SK-N-MC (cell line): ENCODE measurements around the gene OPCML.

Experiments
- DNase-seq: peaks from one replicate; pipeline ENCODE4 v3.0.0-alpha.2; 2011; ENCODE audit warnings: low read depth, low spot score
- H3K27ac ChIP-seq: fragments of 200-600 bp; sonication (generic); 2 replicates; pipeline ENCODE4 v1.5.1; 2016; ENCODE audit warnings: mixed run types
- H3K36me3 ChIP-seq: fragments of 200-600 bp; sonication (generic); 2 replicates; pipeline ENCODE4 v1.6.1; 2017; ENCODE audit warnings: antibody characterized with exemption, low read length, mixed read lengths; ENCODE audit not compliant: insufficient read depth
- H3K4me3 ChIP-seq: fragments of 200-600 bp; sonication (generic); 2 replicates; pipeline ENCODE4 v1.5.1; 2016
- H3K9ac ChIP-seq: fragments of 200-600 bp; sonication (generic); 2 replicates; pipeline ENCODE4 v1.8.0; 2017; ENCODE audit warnings: mixed run types, mixed read lengths; ENCODE audit not compliant: insufficient read length
- H3K9me3 ChIP-seq: fragments of 200-600 bp; sonication (generic); 2 replicates; pipeline ENCODE4 v1.6.1; 2017; ENCODE audit warnings: low read depth, mild to moderate bottlenecking, antibody characterized with exemption, low read length, moderate library complexity, mixed read lengths
- EZH2 ChIP-seq: fragments of 200-600 bp; sonication (generic); IDR thresholded peaks from one replicate; pipeline ENCODE4 v1.6.1; 2017; ENCODE audit warnings: antibody characterized with exemption
- FOXP2 ChIP-seq: optimal IDR thresholded peaks from 2 replicates; pipeline ENCODE3; 2011; ENCODE audit warnings: mild to moderate bottlenecking, moderate library complexity; ENCODE audit not compliant: insufficient read depth; ENCODE audit errors: extremely low read length, control extremely low read depth
- POLR2AphosphoS5 ChIP-seq: IDR thresholded peaks from 2 replicates; pipeline ENCODE4 v1.6.1; 2012; ENCODE audit warnings: mild to moderate bottlenecking, low read depth, low read length, borderline replicate concordance

The OPCML gene

DNA sequence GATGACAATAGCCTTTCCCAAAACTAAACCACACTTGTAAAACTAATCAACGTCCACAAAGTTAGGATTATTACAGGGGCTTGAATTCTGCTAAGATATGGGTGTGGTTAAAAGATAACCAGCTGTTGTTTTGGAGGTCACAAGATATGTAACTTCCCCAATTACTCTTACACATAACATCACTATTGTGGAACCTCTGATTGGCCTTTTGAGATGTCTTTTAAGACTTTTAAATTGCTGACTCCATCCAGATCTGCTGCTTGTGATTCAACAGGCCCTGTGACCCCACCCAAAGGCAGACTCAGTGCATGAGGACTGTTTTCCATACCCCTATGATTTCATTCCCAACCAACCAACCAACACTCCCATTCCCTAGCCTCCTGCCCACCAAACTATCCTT is 893.9 kb downstream of the OPCML start:
- no peak for DNase-seq
- Histone ChIP-seq H3K27ac (no peak overlapping the region), H3K36me3 (no peaks in the 10 kb centered on the region), H3K9ac (no peak overlapping the region), H3K9me3 (no peaks in the 10 kb centered on the region), H3K4me3 (no peak overlapping the region)
- no peak for TF ChIP-seq POLR2AphosphoS5
- TF ChIP-seq EZH2, result no peak
- TF ChIP-seq FOXP2, result no peak

DNA sequence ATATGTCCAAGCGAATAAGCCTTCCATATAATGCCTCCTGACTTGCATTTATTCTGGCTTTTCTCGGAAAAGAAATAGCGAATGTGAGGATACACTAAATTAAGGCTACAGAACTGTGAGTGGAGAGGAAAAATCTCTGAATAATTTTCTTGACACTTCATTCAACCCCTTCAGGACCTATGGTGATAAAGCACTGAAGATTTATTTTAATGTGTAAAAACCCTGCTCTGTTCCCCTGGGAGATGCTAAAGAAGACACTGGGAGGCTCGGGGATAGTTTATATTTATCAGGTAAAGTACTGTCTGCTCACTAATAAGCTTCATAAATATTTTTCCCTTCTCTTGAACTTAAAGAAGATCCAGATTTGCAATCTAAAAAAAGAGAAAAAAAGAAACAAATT is 895.8 kb downstream of the OPCML start:
- H3K9me3 ChIP-seq, result no peaks in the 10 kb centered on the region
- no peaks in the 10 kb centered on the region for H3K36me3 ChIP-seq
- no peak overlapping the region for H3K9ac ChIP-seq

DNA sequence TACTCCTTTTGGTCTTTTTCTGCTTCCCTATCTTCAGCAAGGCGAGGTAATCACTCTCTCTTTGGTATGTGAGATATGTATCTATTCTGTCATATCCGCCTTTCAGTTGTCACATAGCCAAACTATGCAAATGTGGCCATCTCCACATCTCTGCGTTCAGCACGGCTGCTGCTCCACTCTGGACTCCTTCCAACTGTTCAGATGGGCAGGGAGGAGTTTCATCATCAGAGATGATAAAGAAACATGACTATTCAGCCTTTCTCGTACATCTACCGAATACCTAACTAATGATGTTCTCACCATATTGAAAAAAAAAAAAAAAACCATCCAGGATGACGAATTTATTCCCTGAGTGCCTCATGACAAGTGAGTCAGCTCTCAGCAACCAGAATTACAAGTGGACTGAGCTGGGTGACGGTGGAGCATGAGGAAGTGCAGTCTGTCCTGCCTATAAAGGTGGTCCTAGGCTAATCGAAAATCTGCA is 899.6 kb downstream of the OPCML start:
- Histone ChIP-seq H3K9me3 (no peaks in the 10 kb centered on the region), H3K27ac (no peak overlapping the region), H3K9ac (no peak overlapping the region), H3K36me3 (no peaks in the 10 kb centered on the region), H3K4me3 (no peak overlapping the region)
- no peak for DNase-seq
- no peak for TF ChIP-seq EZH2
- TF ChIP-seq FOXP2, result no peak
- TF ChIP-seq POLR2AphosphoS5, result no peak

More for the DNA sequence above, 895.8 kb downstream of the OPCML start:
- H3K27ac ChIP-seq, result no peak overlapping the region
- DNase-seq, result no peak
- H3K4me3 ChIP-seq, result no peak overlapping the region
- TF ChIP-seq FOXP2, result no peak
- no peak for TF ChIP-seq EZH2
- TF ChIP-seq POLR2AphosphoS5, result no peak

GRCh38 chr11:132631989-132632388 is 900.3 kb downstream of the OPCML start:
- TF ChIP-seq POLR2AphosphoS5 (no peak), FOXP2 (no peak), EZH2 (no peak)
- no peak for DNase-seq
- Histone ChIP-seq H3K36me3 (no peaks in the 10 kb centered on the region), H3K27ac (no peak overlapping the region), H3K9me3 (no peaks in the 10 kb centered on the region), H3K4me3 (no peak overlapping the region), H3K9ac (no peak overlapping the region)

DNA sequence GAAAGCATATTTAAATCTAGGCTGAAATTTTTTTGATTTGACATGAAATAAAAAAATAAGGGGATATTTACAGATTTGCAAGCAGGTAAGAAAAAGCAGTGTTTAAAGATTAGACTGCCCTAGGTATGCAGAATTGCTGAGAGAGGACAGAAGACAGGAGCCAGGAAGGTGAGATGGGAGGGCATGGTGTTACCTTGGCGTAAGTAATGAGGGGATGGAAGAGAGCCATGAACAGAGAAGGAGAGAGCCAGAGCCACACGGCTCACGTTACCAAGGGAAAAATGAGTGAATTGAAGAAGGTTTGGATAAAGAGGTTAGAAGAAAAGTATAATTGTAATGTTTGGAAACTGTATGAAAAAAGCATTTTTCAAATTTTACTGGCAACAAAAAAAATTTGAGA is 904.3 kb downstream of the OPCML start:
- no peak for TF ChIP-seq POLR2AphosphoS5
- no peak for TF ChIP-seq EZH2
- no peak for TF ChIP-seq FOXP2

GRCh38 chr11:132626446-132626845 is 905.9 kb downstream of the OPCML start:
- DNase-seq, result no peak
- no peak for TF ChIP-seq FOXP2
- TF ChIP-seq EZH2, result no peak
- TF ChIP-seq POLR2AphosphoS5, result no peak
- Histone ChIP-seq H3K4me3 (no peak overlapping the region), H3K27ac (no peak overlapping the region), H3K9ac (no peak overlapping the region), H3K9me3 (no peaks in the 10 kb centered on the region), H3K36me3 (no peaks in the 10 kb centered on the region)

More for the DNA sequence above, 904.3 kb downstream of the OPCML start:
- H3K36me3 ChIP-seq, result no peaks in the 10 kb centered on the region
- H3K27ac ChIP-seq, result no peak overlapping the region
- no peak for DNase-seq
- no peak overlapping the region for H3K4me3 ChIP-seq
- H3K9ac ChIP-seq, result no peak overlapping the region
- no peaks in the 10 kb centered on the region for H3K9me3 ChIP-seq

GRCh38 chr11:132623511-132623910 is 908.8 kb downstream of the OPCML start:
- H3K36me3 ChIP-seq, result no peaks in the 10 kb centered on the region
- H3K9ac ChIP-seq, result no peak overlapping the region
- H3K9me3 ChIP-seq, result no peaks in the 10 kb centered on the region
- TF ChIP-seq FOXP2, result no peak
- no peak for TF ChIP-seq EZH2
- TF ChIP-seq POLR2AphosphoS5, result no peak
- no peak for DNase-seq
- no peak overlapping the region for H3K27ac ChIP-seq
- no peak overlapping the region for H3K4me3 ChIP-seq

DNA sequence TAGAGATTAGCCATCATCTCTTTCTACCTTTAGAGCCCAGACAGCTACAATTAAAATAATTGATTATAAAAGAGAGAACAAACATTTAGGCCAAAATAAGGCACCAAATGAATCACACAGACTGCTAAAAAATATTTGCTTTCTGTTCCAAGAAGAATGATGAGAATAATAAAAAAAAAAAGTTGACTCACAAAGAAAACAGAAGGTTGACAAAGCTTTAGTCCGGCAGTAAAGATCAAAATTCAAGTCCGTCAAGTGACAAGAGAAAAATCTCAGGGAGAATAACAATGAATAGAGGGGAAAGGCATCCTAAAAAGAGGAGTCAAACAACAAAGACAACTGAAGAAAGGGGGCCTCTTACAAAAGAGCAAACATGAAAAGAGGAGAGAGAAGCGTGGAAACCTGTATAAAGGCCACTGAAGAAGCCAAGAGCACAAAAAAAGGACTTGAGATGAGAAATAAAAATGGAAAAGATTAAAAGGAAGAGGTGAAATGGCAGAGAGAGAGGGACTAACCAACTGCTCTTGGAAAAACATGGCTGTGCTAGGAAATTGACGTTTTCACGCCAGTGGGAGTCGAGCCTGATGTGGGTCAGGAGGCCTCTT is 910.2 kb downstream of the OPCML start:
- Histone ChIP-seq H3K27ac (no peak overlapping the region), H3K4me3 (no peak overlapping the region), H3K36me3 (no peaks in the 10 kb centered on the region), H3K9ac (no peak overlapping the region), H3K9me3 (no peaks in the 10 kb centered on the region)
- TF ChIP-seq POLR2AphosphoS5 (no peak), EZH2 (no peak), FOXP2 (no peak)
- no peak for DNase-seq

GRCh38 chr11:132620423-132620822 is 911.9 kb downstream of the OPCML start:
- TF ChIP-seq POLR2AphosphoS5, result no peak
- Histone ChIP-seq H3K9me3 (no peaks in the 10 kb centered on the region), H3K9ac (no peak overlapping the region), H3K27ac (no peak overlapping the region), H3K36me3 (no peaks in the 10 kb centered on the region), H3K4me3 (no peak overlapping the region)
- DNase-seq, result no peak
